RWPE1 (cell line): ENCODE data around the gene RBBP5.

Experiments used
- CTCF ChIA-PET: fragments of 350-600 bp; sonication (Branson Sonifier 250); formaldehyde crosslinking; extraction: SDS; loops from one replicate; lab custom pipeline; 2021; lab: Yijun Ruan, JAX
- POLR2A ChIA-PET: fragments of 400-600 bp; formaldehyde crosslinking; extraction: SDS; loops from one replicate; lab custom pipeline; 2020; ENCODE audit warnings: antibody characterized with exemption; ENCODE audit not compliant: low non-redundant PET; lab: Yijun Ruan, JAX
- DNase-seq: peaks from one replicate; pipeline ENCODE4 v3.0.0; 2012; ENCODE audit warnings: low spot score
- H3K27ac ChIP-seq: fragments of 450-650 bp; 2 replicates; pipeline ENCODE4 v1.5.1; 2017
- CTCF ChIP-seq: fragments of 450-650 bp; conservative IDR thresholded peaks from 2 replicates; pipeline ENCODE4 v1.5.1; 2017; ENCODE audit warnings: low read depth, mild to moderate bottlenecking

RBBP5 gene

GRCh38 chr1:205107327-205107726 lies 14.5 kb downstream of the RBBP5 start:
- ChIA-PET POLR2A (no interaction called here), CTCF (no interaction called here)
- H3K27ac ChIP-seq: no peak overlapping the region
- no peak for TF ChIP-seq CTCF
- DNase-seq: no peak

DNA sequence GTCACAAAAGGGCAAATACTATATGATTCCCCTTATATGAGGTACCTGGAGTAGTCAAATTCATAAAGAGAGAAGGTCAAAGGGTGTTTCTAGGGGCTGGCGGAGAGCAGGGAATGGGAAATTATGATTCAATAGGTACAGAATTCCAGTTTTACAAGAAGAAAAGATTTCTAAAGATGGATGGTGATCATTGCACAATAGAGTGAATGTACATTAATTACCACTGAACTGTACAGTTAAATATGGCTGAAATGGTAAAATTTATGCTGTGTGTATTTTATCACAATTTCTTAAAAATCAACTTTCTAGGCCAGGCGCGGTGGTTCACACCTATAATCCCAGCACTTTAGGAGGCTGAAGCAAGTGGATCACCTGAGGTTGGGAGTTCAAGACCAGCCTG lies 19.4 kb downstream of the RBBP5 start:
- no peak for DNase-seq
- no peak overlapping the region for H3K27ac ChIP-seq
- ChIA-PET POLR2A (no interaction called here), CTCF (interaction anchor here (0.7 to 1.6 kb wide), 2 partner anchors 13 to 41 kb away, joined by 4 to 6 read pairs; no protein-coding TSS in a partner anchor)
- TF ChIP-seq CTCF: no peak

- no peak for DNase-seq
- TF ChIP-seq CTCF: no peak
- no peak overlapping the region for H3K27ac ChIP-seq
- ChIA-PET POLR2A (no interaction called here), CTCF (no interaction called here)
Observed at GRCh38 chr1:205098242-205098641, 23.5 kb downstream of the RBBP5 start.

GRCh38 chr1:205095422-205095821 lies 26.4 kb downstream of the RBBP5 start:
- no peak overlapping the region for H3K27ac ChIP-seq
- DNase-seq: no peak
- ChIA-PET CTCF (no interaction called here), POLR2A (no interaction called here)
- no peak for TF ChIP-seq CTCF

DNA sequence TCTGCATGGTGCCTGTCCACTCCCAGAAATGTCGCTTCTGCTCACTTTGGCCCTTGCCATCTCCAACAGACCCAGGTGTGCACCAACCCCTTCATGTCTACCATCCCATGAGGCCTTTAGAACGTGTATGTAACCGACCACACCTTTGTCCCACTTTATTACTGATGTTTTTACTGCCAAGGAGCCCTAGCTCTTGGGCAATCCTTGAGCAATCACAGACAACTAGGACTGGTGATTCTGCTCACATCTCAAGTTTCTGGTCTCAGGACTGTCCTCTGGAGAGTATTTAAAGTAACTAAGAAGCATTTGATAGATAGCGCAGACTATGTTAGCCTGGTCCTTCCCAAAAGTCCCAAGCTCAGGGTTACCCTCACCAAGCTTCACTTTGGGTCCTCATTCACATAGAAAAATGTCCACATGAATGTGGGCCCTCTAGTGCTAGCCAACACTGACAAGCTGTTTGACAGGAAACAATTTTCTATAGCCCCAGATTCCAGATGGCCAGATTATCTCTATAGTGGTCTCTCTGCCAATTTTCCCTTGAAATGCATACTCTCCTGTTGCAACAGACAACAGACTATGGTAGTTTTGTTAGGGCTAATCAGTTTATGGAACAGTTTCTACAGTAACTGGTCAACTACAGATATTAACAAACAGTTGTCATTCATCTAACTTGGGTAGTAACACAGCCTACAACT lies 30.6 kb downstream of the RBBP5 start:
- ChIA-PET POLR2A (no interaction called here), CTCF (interaction anchor here (0.6 kb wide), 2 partner anchors 50 to 1328 kb away, joined by 4 read pairs; no protein-coding TSS in a partner anchor)
- H3K27ac ChIP-seq: no peak overlapping the region
- no peak for DNase-seq
- TF ChIP-seq CTCF: no peak

DNA sequence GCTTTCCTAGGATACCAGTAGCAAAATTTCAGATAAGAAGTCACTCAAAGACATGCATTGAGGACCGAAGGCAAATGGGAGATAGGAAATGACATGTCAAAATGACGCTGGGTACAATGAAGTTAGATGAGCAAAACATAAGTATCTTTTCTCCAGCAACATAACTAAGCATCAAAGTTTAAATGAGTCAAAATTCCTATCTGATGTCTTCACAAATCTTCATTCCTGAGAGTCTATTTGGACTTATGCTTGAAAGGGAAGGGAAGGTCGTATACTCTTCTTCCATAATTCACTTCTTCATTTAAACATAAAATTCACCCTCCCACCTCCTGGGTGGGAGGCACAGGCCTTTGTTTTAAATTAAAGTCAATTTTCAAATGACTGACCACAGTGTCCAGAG lies 33.4 kb downstream of the RBBP5 start:
- POLR2A ChIA-PET: no interaction called here
- CTCF ChIA-PET: interaction anchor here (0.6 to 1.4 kb wide), 3 partner anchors 12 to 113 kb away, joined by 3 to 4 read pairs (median 3); no protein-coding TSS in a partner anchor
- H3K27ac ChIP-seq: no peak overlapping the region
- no peak for TF ChIP-seq CTCF
- DNase-seq: no peak
